ENCODE results near the gene SIL1.
"Not testable (repeated sequence)": the region's sequence is repeated elsewhere in the genome, so short reads cannot be mapped to it uniquely, and the experiment has no call there.

SIL1 gene

DNA sequence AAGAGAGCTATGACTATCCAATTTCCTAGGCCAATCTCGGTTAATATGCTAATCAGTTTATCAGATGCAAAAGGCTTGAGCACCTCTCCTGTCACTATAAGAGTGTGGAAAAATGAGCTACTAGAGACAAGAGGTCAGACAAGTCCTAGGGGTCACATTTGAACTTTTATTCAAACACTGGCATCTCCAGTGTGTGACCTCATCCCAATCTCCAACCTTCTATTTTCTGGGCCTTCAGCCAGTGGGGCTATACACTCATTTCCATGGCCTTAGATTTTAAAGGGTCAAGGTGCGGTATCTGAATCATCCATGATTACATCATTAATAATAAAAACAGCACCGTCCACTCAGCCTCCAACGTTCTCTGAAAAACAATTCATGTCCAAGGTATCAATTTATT is 183.4 kb downstream of the SIL1 start:
- TF ChIP-seq CTCF (IDR thresholded peaks at IDR 0.05; ENCODE audit: borderline replicate concordance, control extremely low read depth, extremely low read depth, insufficient read depth, missing control alignments) = no peak
- in situ Hi-C loops (cut with MboI; ENCODE audit: low sequenced_read_pairs, unreplicated experiment) = no loop called here
- DNase-seq (ENCODE audit: low spot score) = no peak

- in situ Hi-C loops (cut with MboI; ENCODE audit: low sequenced_read_pairs, unreplicated experiment) = no loop called here
- DNase-seq (ENCODE audit: low spot score) = no peak
- TF ChIP-seq CTCF (IDR thresholded peaks at IDR 0.05; ENCODE audit: borderline replicate concordance, control extremely low read depth, extremely low read depth, insufficient read depth, missing control alignments) = no peak
Measured at GRCh38 chr5:139012176-139012575, 186.0 kb downstream of the SIL1 start.

- in situ Hi-C loops (cut with MboI; ENCODE audit: low sequenced_read_pairs, unreplicated experiment); DNase-seq (ENCODE audit: low spot score): not testable (repeated sequence)
Measured at GRCh38 chr5:139011156-139011555, 187.0 kb downstream of the SIL1 start.

- in situ Hi-C loops (cut with MboI; ENCODE audit: low sequenced_read_pairs, unreplicated experiment) = no loop called here
- no peak for TF ChIP-seq CTCF (IDR thresholded peaks at IDR 0.05; ENCODE audit: borderline replicate concordance, control extremely low read depth, extremely low read depth, insufficient read depth, missing control alignments)
- DNase-seq (ENCODE audit: low spot score) = no peak
Measured at GRCh38 chr5:139004374-139005307, 193.5 kb downstream of the SIL1 start.

DNA sequence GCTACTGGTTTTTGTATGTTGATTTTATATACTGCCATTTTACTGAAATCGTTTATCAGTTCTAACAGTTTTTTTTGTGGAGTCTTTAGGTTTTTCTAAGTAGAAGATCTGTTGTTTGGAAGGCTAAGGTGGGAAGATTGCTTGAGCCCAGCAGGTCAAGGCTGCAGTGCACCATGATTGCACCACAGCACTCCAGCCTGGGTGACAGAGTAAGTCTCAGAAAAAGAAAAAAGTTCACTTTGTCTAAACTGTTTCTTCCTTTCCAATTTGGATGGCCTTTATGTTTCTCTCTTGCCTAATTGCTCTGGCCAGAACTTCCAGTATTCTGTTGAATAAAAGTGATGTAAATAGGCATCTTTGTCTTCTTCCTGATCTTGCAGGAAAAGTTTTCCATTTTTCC is 198.5 kb downstream of the SIL1 start:
- TF ChIP-seq CTCF (IDR thresholded peaks at IDR 0.05; ENCODE audit: borderline replicate concordance, control extremely low read depth, extremely low read depth, insufficient read depth, missing control alignments) = no peak
- in situ Hi-C loops (cut with MboI; ENCODE audit: low sequenced_read_pairs, unreplicated experiment) = no loop called here

GRCh38 chr5:138998521-138998920 is 199.6 kb downstream of the SIL1 start:
- in situ Hi-C loops (cut with MboI; ENCODE audit: low sequenced_read_pairs, unreplicated experiment) = no loop called here
- DNase-seq (ENCODE audit: low spot score) = no peak
- TF ChIP-seq CTCF (IDR thresholded peaks at IDR 0.05; ENCODE audit: borderline replicate concordance, control extremely low read depth, extremely low read depth, insufficient read depth, missing control alignments) = no peak

More for the DNA sequence above, 198.5 kb downstream of the SIL1 start:
- DNase-seq (ENCODE audit: low spot score) = no peak

- in situ Hi-C loops (cut with MboI; ENCODE audit: low sequenced_read_pairs, unreplicated experiment) = no loop called here
Measured at GRCh38 chr5:138996120-138996519, 202.0 kb downstream of the SIL1 start.

More at GRCh38 chr5:138996120-138996519, 202.0 kb downstream of the SIL1 start:
- no peak for TF ChIP-seq CTCF (IDR thresholded peaks at IDR 0.05; ENCODE audit: borderline replicate concordance, control extremely low read depth, extremely low read depth, insufficient read depth, missing control alignments)
- DNase-seq (ENCODE audit: low spot score) = no peak
